ENCODE results near the gene ENOX1. TPM values are rescaled to one million over a fixed set of nuclear protein-coding genes. Genes with fewer than 3 reads are reported as not detected.

The ENOX1 gene
- total and polyA plus RNA-seq, 9 of the 15 experiments (the other 6 are each of a cell fraction or from before 2014, with no cell fraction given): not detected

GRCh38 chr13:43432958-43433357, 353.8 kb downstream of the ENOX1 start:
- H3K27ac ChIP-seq (ENCODE audit: extremely low read depth, low read depth, low read length): no peak overlapping the region
- no peaks in the 10 kb centered on the region for H3K27me3 ChIP-seq (ENCODE audit: control insufficient read depth in 2 of 2, insufficient read depth in 2 of 2, low read length in 2 of 2)
- DNase-seq (ENCODE audit: extremely low read depth in 1 of 4, low spot score in 3 of 4) (no peak), FAIRE-seq (no peak), ATAC-seq (no peak)
- H3K9ac ChIP-seq (ENCODE audit: insufficient read depth in 1 of 2, low read depth in 2 of 2, low read length in 2 of 2): no peak overlapping the region
- H4K20me1 ChIP-seq (replicated peaks; ENCODE audit: control insufficient read depth, insufficient read depth, low read length): no peaks in the 10 kb centered on the region
- H3K4me1 ChIP-seq (replicated peaks in 1 of 2; ENCODE audit: control insufficient read depth in 2 of 2, insufficient read depth in 2 of 2, low read length in 2 of 2): no peaks in the 10 kb centered on the region
- POLR2A ChIA-PET: no interaction called here
- in situ Hi-C loops (cut with MboI): no loop called here
- no peaks in the 10 kb centered on the region for H3K9me3 ChIP-seq (replicated peaks; ENCODE audit: control insufficient read depth, insufficient read depth, low read depth, low read length)
- CTCF ChIA-PET (ENCODE audit: low intra/inter-chr PET ratio): no interaction called here
- H3K9me1 ChIP-seq (ENCODE audit: control insufficient read depth, insufficient read depth, low read length): no peaks in the 10 kb centered on the region
- no peak overlapping the region for H3K4me3 ChIP-seq
- TF ChIP-seq, protein P1, sequence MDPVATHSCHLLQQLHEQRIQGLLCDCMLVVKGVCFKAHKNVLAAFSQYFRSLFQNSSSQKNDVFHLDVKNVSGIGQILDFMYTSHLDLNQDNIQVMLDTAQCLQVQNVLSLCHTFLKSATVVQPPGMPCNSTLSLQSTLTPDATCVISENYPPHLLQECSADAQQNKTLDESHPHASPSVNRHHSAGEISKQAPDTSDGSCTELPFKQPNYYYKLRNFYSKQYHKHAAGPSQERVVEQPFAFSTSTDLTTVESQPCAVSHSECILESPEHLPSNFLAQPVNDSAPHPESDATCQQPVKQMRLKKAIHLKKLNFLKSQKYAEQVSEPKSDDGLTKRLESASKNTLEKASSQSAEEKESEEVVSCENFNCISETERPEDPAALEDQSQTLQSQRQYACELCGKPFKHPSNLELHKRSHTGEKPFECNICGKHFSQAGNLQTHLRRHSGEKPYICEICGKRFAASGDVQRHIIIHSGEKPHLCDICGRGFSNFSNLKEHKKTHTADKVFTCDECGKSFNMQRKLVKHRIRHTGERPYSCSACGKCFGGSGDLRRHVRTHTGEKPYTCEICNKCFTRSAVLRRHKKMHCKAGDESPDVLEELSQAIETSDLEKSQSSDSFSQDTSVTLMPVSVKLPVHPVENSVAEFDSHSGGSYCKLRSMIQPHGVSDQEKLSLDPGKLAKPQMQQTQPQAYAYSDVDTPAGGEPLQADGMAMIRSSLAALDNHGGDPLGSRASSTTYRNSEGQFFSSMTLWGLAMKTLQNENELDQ (CRISPR knock-in tag; IDR thresholded peaks at IDR 0.05; ENCODE audit: borderline replicate concordance): no peak
- TF ChIP-seq TFAM (CRISPR knock-in tag; conservative IDR thresholded peaks at IDR 0.05) (no peak), ZNF41 (CRISPR knock-in tag; conservative IDR thresholded peaks at IDR 0.05) (no peak), FOXA3 (CRISPR knock-in tag; conservative IDR thresholded peaks at IDR 0.05 in 1 of 2, IDR thresholded peaks at IDR 0.05 in 1 of 2) (no peak), ZNF224 (CRISPR knock-in tag; IDR thresholded peaks at IDR 0.05) (no peak), TSC22D4 (tag; IDR thresholded peaks at IDR 0.05) (no peak), FUS (optimal IDR thresholded peaks at IDR 0.05; ENCODE audit: low read depth, low read length) (no peak), POLR2H (tag; IDR thresholded peaks at IDR 0.05; ENCODE audit: low read depth) (no peak), TOE1 (IDR thresholded peaks at IDR 0.05; ENCODE audit: borderline replicate concordance) (no peak), TOE1 (CRISPR knock-in tag; IDR thresholded peaks at IDR 0.05; ENCODE audit: borderline replicate concordance, low read depth) (no peak), SRSF1 (IDR thresholded peaks at IDR 0.05; ENCODE audit: low read depth, low read length) (no peak), CAMTA2 (CRISPR knock-in tag; conservative IDR thresholded peaks at IDR 0.05) (no peak), ARID1B (IDR thresholded peaks at IDR 0.05) (no peak), EGR1 (conservative IDR thresholded peaks at IDR 0.05) (no peak), POLR3A (IDR thresholded peaks at IDR 0.05; ENCODE audit: borderline replicate concordance, extremely low read depth, insufficient read depth, insufficient read length) (no peak)
- TF ChIP-seq, protein P2, sequence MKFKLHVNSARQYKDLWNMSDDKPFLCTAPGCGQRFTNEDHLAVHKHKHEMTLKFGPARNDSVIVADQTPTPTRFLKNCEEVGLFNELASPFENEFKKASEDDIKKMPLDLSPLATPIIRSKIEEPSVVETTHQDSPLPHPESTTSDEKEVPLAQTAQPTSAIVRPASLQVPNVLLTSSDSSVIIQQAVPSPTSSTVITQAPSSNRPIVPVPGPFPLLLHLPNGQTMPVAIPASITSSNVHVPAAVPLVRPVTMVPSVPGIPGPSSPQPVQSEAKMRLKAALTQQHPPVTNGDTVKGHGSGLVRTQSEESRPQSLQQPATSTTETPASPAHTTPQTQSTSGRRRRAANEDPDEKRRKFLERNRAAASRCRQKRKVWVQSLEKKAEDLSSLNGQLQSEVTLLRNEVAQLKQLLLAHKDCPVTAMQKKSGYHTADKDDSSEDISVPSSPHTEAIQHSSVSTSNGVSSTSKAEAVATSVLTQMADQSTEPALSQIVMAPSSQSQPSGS (CRISPR knock-in tag; IDR thresholded peaks at IDR 0.05): no peak
- TF ChIP-seq, protein P3, sequence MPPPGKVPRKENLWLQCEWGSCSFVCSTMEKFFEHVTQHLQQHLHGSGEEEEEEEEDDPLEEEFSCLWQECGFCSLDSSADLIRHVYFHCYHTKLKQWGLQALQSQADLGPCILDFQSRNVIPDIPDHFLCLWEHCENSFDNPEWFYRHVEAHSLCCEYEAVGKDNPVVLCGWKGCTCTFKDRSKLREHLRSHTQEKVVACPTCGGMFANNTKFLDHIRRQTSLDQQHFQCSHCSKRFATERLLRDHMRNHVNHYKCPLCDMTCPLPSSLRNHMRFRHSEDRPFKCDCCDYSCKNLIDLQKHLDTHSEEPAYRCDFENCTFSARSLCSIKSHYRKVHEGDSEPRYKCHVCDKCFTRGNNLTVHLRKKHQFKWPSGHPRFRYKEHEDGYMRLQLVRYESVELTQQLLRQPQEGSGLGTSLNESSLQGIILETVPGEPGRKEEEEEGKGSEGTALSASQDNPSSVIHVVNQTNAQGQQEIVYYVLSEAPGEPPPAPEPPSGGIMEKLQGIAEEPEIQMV (tag; conservative IDR thresholded peaks at IDR 0.05; ENCODE audit: low read depth): no peak
- H3K79me2 ChIP-seq (ENCODE audit: control insufficient read depth, insufficient read depth, low read length): no peaks in the 10 kb centered on the region
- 0% methylated on average over 4 of the region's 5 CpGs for WGBS (ENCODE audit: insufficient coverage, low coverage, missing lambda C conversion rate)
- H3K36me3 ChIP-seq (ENCODE audit: control insufficient read depth, insufficient read depth, low read length): no peaks in the 10 kb centered on the region
- BruUV-seq (replicated peaks): no TSS peak
- no peak overlapping the region for H2AFZ ChIP-seq (ENCODE audit: low read depth, low read length)
- intact Hi-C loops (cut with micrococcal nuclease): no loop called here
- no peak overlapping the region for H3K4me2 ChIP-seq (ENCODE audit: insufficient read depth, low read length)
